NCI-H1930 (cell line): ENCODE measurements around the gene TSC22D1.
A peak's percentile ranks its signal among the peaks of the same experiment; 100 is the strongest.

ENCODE experiments used
- DNase-seq, 2 experiments: peaks; one replicate each; lab custom pipeline; 2025; lab: John Stamatoyannopoulos, UW

TSC22D1 gene

GRCh38 chr13:44452418-44452817 is 123.7 kb downstream of the TSC22D1 start:
- no peak for DNase-seq

DNA sequence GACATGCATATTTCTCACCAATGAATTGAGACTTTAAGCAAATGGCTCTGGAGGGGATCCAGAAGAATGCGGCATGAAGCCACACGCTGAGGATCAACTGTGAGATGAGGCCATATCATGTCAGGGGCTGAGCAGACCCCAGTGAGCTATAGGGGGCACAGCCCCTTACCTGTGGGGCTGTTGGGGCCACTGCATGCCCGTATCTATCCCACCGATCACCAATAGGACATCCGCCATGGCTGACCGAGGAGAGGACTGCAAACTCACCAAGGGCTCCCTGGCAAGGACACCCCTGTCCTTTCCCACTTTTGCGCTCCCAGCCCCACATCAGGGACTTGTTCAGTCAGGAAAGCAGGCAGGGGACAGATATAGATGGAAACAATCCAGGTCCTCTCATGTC is 124.5 kb downstream of the TSC22D1 start:
- DNase-seq, result no peak

GRCh38 chr13:44451126-44451525 is 125.0 kb downstream of the TSC22D1 start:
- no peak for DNase-seq

GRCh38 chr13:44449999-44450821 is 125.9 kb downstream of the TSC22D1 start:
- DNase-seq, result no peak

GRCh38 chr13:44448875-44449274 is 127.3 kb downstream of the TSC22D1 start:
- DNase-seq, result no peak

- no peak for DNase-seq
Observed at GRCh38 chr13:44448373-44448772, 127.8 kb downstream of the TSC22D1 start.

DNA sequence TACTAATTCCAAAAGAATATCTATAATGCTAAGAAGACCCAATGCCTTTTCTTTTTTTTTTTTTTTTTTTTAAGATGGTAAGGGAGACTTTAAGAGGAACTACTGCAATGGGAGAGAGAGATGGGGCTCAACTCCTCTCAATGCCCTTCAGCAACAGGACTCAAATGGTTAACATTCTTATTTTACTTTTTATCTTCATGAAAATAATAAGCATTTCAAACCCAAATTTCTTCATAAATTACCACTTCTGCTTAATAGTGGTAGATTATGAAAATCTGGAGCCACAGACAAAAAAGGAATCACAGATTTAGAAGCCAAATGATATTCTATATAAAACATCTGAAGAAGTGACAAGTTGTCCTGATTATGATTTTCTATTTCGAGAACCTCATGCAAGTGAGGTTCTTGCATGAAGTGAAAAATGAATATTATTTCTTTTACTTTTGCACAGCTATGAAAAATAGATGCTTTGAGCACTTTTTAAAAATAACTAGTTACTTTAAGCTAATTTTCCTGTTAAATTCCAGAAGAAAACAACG is 128.3 kb downstream of the TSC22D1 start:
- no peak for DNase-seq

- no peak for DNase-seq
Observed at GRCh38 chr13:44440046-44440608, 136.0 kb downstream of the TSC22D1 start.

- no peak for DNase-seq
Observed at GRCh38 chr13:44439452-44440024, 136.6 kb downstream of the TSC22D1 start.

DNA sequence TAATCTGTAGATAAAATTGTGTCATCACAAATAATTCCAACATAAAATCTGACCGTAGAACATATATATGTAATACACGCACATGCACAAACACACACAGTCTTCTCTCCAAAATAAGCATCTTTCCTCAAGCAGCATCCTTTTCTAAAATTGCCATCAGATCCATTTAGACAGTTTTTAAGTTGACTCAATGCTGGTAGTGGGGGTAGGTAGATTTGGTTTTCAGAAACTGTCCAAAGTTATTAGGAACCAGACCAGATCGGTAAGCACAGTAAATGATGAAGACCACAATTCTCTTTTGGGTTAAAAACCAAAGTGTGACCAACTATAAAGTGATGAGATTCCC is 137.9 kb downstream of the TSC22D1 start:
- DNase-seq, result no peak

- peak; percentile 34 to 64 for DNase-seq
Observed at GRCh38 chr13:44437356-44438233, 138.5 kb downstream of the TSC22D1 start.

- DNase-seq, result peak; percentile 89 to 93
Observed at GRCh38 chr13:44436589-44437337, 139.4 kb downstream of the TSC22D1 start.

GRCh38 chr13:44435919-44436510 is 140.1 kb downstream of the TSC22D1 start:
- DNase-seq, result no peak

DNA sequence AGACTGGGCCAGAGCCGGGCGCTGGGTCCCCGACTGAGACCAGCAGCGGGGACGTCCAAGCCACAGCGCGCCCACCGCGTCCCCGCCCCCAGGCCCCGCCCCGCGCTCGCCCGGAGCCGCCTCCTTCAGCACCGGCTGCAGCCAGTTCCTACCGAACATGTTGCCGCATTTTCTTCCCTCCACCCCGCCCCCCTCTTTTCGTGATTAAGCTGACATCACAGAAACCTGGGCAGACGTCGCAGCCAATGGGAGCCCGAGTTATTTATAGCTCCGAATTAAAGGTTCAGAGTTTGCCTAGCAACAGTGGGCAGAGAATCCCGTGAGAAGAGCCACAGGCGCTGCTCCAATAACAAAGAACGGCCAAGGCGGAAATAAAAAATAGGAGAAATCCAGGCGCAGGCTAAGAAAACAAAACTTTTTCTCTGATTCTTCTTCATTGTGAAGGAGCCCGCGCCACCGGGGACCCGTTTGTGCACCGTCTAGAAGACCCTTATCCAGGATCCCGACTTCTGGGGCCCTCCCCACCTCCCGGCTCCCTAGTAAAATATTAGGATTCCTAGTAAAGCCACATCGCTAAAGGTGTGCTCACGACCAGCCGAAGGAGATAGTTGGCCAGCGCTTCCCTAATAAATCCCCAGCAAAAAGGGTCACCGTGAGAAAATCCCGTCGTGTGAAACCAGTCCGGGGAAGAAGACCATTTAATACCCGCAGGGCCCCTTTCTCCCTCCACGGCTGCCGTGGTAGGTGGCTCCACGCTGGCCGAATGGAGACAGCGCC is 140.8 kb downstream of the TSC22D1 start:
- peak; percentile 97 for DNase-seq

GRCh38 chr13:44434766-44435141 is 141.4 kb downstream of the TSC22D1 start:
- DNase-seq, result no peak

GRCh38 chr13:44433863-44434765 is 142.0 kb downstream of the TSC22D1 start:
- DNase-seq, result no peak

GRCh38 chr13:44432650-44433049 is 143.5 kb downstream of the TSC22D1 start:
- no peak for DNase-seq

GRCh38 chr13:44431150-44431549 is 145.0 kb downstream of the TSC22D1 start:
- no peak for DNase-seq

DNA sequence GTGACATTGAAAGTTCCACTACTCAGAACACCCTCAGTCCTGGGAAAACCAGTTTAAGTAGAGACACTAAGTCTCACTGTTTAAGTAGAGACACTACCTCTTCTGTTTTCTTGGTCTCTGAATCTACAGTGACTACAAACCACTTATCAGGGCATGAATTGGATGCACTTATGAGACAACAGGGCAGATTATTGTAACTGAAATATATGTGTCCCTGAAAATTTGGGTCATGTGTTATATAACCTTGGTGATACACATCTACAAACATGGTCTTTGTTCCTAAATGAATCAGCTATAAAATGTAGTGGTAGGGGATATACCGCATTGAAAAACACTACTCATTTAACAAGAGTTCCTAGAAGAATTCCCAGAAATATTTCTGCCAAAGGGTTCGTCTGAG is 146.8 kb downstream of the TSC22D1 start:
- DNase-seq, result no peak
